HEK293T (cell line): Measurements from ENCODE around the gene SPARC.

Experiments
- CTCF ChIA-PET: fragments of 350-600 bp; formaldehyde crosslinking; extraction: SDS; loops from one replicate; lab custom pipeline; 2021; ENCODE audit warnings: antibody characterized with exemption, inconsistent platforms; lab: Yijun Ruan, JAX
- POLR2A ChIA-PET: fragments of 350-600 bp; formaldehyde crosslinking; extraction: SDS; loops from one replicate; lab custom pipeline; 2020; ENCODE audit warnings: antibody characterized with exemption, inconsistent platforms; lab: Yijun Ruan, JAX
- DNase-seq: peaks from one replicate; pipeline ENCODE4 v3.0.0; 2012; ENCODE audit warnings: mixed read lengths; ENCODE audit errors: extremely low spot score
- ARNT ChIP-seq: fragments of 450-650 bp; IDR thresholded peaks from 2 replicates; pipeline ENCODE4 v1.6.1; 2017; ENCODE audit warnings: mild to moderate bottlenecking
- BHLHE40 ChIP-seq: fragments of 450-650 bp; IDR thresholded peaks from 2 replicates; pipeline ENCODE4 v1.6.1; 2016; ENCODE audit warnings: mild to moderate bottlenecking, moderate library complexity, borderline replicate concordance
- CTBP1 ChIP-seq: fragments of 450-650 bp; IDR thresholded peaks from 2 replicates; pipeline ENCODE4 v1.6.1; 2016; ENCODE audit warnings: borderline replicate concordance
- ELF4 ChIP-seq: fragments of 450-650 bp; IDR thresholded peaks from 2 replicates; pipeline ENCODE4 v1.6.1; 2017; ENCODE audit warnings: antibody characterized with exemption
- FOXA1 ChIP-seq: fragments of 450-650 bp; IDR thresholded peaks from 2 replicates; pipeline ENCODE4 v1.6.1; 2016; ENCODE audit warnings: mild to moderate bottlenecking
- FOXK2 ChIP-seq: fragments of 450-650 bp; IDR thresholded peaks from 2 replicates; pipeline ENCODE4 v1.6.1; 2016; ENCODE audit warnings: mild to moderate bottlenecking
- FOXM1 ChIP-seq: fragments of 450-650 bp; IDR thresholded peaks from 2 replicates; pipeline ENCODE4 v1.6.1; 2017; ENCODE audit warnings: mild to moderate bottlenecking, borderline replicate concordance
- HDGF ChIP-seq: fragments of 450-650 bp; IDR thresholded peaks from 2 replicates; pipeline ENCODE4 v1.6.1; 2017; ENCODE audit warnings: antibody characterized with exemption, borderline replicate concordance
- L3MBTL2 ChIP-seq: fragments of 450-650 bp; conservative IDR thresholded peaks from 2 replicates; pipeline ENCODE4 v1.6.1; 2016; ENCODE audit warnings: mild to moderate bottlenecking
- LEF1 ChIP-seq: fragments of 450-650 bp; IDR thresholded peaks from 2 replicates; pipeline ENCODE4 v1.6.1; 2017; ENCODE audit warnings: mild to moderate bottlenecking, borderline replicate concordance
- NFRKB ChIP-seq: fragments of 450-650 bp; IDR thresholded peaks from 2 replicates; pipeline ENCODE4 v1.6.1; 2016; ENCODE audit warnings: mild to moderate bottlenecking, moderate library complexity
- SP1 ChIP-seq: fragments of 450-650 bp; IDR thresholded peaks from 2 replicates; pipeline ENCODE4 v1.6.1; 2017
- SUZ12 ChIP-seq: fragments of 450-650 bp; IDR thresholded peaks from 2 replicates; pipeline ENCODE4 v1.6.1; 2016; ENCODE audit warnings: mild to moderate bottlenecking
- TARDBP ChIP-seq: fragments of 450-650 bp; IDR thresholded peaks from 2 replicates; pipeline ENCODE4 v1.6.1; 2016
- ZNF384 ChIP-seq: fragments of 450-650 bp; IDR thresholded peaks from 2 replicates; pipeline ENCODE4 v1.6.1; 2016
- TF ChIP-seq, protein P1 (sequence below): fragments of 450-650 bp; IDR thresholded peaks from 2 replicates; pipeline ENCODE4 v1.6.1; 2016

Gene SPARC

DNA sequence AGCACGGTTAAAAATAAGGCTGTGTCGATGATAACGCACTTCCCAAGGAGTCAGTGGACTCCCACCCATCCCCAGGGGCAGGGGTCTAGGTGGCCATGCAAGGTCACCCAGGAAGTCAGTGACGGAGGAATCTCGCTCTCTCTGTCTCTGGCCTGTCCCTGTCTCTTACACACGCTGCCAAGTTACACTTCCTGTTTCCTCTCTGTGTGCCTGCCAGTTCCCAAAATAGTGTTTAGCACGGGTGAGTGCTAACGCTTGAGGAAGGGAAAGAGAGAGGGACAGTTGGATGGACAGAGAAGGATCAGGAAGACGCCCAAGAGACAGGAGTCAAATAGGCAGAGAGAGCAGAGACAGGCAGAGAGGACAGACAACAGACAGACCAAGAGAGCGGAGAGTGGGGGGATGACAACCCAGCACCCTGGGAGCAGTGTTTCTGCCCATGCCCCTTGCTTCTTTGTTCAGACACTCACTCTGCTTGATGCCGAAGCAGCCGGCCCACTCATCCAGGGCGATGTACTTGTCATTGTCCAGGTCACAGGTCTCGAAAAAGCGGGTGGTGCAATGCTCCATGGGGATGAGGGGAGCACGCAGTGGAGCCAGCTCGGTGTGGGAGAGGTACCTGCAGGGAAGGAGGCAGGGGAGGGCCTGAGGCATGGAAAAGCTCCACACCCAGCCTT, 23.0 kb downstream of the SPARC start:
- DNase-seq = no peak
- ChIA-PET CTCF (no interaction called here), POLR2A (no interaction called here)
- TF ChIP-seq CTBP1 (no peak), FOXK2 (no peak), BHLHE40 (no peak), ELF4 (no peak), FOXA1 (no peak), NFRKB (no peak), LEF1 (no peak), ZNF384 (no peak), SUZ12 (no peak), ARNT (no peak), FOXM1 (no peak), SP1 (no peak), L3MBTL2 (no peak), HDGF (no peak), TARDBP (no peak)
- TF ChIP-seq, protein P1, sequence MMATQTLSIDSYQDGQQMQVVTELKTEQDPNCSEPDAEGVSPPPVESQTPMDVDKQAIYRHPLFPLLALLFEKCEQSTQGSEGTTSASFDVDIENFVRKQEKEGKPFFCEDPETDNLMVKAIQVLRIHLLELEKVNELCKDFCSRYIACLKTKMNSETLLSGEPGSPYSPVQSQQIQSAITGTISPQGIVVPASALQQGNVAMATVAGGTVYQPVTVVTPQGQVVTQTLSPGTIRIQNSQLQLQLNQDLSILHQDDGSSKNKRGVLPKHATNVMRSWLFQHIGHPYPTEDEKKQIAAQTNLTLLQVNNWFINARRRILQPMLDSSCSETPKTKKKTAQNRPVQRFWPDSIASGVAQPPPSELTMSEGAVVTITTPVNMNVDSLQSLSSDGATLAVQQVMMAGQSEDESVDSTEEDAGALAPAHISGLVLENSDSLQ = no peak

DNA sequence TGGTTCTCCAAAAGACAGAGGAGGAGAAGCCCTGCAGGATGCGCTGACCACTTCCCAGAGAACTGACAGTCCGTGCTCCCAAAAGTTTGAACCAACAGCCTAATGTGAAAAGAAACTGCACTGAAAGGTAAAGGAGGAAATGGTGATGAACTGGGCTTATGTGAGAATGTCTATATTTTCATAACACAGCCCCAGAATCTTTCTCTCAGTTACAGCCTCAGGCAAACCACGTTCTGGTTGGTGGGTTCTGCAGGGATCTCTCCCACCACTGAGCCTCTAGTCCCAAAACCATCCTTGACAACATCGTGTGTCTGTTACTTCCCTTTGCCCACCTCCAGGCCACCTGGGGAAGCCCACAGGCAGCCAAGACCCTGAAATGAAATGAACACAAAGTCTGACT, 23.9 kb downstream of the SPARC start:
- DNase-seq = no peak
- CTCF ChIA-PET = interaction anchor here (2.9 kb wide), 1 partner anchor 79 kb away, joined by 24 read pairs; no protein-coding TSS in a partner anchor
- TF ChIP-seq, protein P1 = no peak
- TF ChIP-seq L3MBTL2 = no peak
- TF ChIP-seq SUZ12 = no peak
- no peak for TF ChIP-seq FOXM1
- TF ChIP-seq LEF1 = no peak
- no peak for TF ChIP-seq SP1
- no peak for TF ChIP-seq BHLHE40
- no peak for TF ChIP-seq ZNF384
- TF ChIP-seq ELF4 = no peak
- POLR2A ChIA-PET = no interaction called here

DNA sequence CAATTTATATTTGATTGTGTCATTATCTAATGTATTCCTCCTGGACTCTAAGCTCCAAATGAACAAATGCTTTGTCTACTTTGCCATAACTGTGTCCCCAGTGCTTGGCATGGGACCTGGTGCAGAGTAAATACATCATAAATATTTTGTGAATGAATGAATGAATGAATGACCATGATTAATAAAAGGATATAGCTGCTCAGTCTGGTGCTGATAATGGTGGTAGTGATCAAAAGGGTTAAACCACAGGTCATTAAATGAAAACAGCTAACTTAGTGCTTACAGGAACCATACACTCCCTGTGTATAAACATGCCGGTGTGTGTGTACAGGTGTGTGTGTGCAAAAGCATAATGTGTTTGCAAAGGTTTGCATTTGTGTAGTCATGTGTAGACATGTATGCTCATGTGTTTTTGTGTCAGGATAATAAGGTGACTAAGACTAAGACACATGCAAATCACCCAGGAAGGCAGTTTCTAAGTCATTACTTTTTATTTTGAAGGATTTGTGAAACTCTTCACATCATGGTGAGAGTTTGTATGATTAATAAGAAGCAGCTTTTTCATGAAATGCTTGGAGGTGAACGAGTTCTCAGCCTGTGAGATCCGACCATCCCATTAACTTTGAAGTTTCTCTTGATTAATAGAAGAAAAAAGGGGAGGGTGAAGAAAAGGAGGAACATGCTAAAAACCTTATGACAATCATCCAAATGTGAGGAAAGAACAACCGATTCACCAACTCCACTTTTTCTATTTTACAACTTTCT, 24.6 kb downstream of the SPARC start:
- no peak for DNase-seq
- ChIA-PET POLR2A (no interaction called here), CTCF (interaction anchor here (1.4 to 2.9 kb wide), 2 partner anchors 76 to 79 kb away, joined by 3 to 24 read pairs; no protein-coding TSS in a partner anchor)
- TF ChIP-seq ARNT = no peak

DNA sequence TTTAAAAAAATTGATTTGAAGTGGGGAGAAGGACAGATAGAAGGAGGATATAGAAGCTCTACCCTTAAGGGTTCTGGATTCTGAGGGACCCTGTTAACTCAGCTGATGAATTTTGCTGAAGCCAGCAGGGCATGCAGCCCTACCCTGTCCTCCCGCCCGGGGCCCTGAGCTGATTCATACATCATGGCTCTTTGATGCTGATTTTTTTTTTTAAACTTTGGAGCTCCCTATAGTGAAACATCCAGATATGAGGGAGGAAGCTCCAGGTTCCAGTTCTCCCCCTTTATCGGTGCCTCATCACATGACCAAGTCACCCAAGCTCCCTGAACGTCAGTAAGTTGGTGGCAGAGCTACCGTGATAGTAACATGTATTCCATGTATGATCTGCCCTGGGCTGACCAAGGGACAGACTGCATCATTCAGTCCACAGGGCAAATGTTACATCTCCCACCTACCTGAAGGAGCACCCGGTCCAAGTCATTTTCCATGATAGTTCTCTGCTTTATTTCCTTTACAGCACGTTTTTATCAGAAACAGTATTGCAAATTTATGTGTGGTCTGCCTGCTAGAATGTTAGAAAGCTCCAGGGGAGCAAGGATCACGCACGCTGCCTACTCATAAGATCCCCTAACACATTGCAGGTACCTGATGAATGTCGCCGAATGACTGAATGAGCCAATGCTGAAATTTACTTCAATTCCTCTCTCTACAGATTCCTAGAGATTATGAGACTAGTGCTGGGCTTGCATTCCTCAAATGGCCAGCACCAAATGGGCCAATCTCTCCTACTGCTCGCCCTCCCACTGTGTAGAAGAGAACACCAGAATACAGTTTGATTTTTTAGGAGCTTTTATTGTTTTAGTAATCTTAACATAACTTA, 25.9 kb downstream of the SPARC start:
- POLR2A ChIA-PET = interaction anchor here (1.3 kb wide), 1 partner anchor 80 kb away, joined by 4 read pairs; no protein-coding TSS in a partner anchor
- DNase-seq = no peak
- TF ChIP-seq, protein P1 = no peak
- TF ChIP-seq HDGF = no peak
- TF ChIP-seq SUZ12 = no peak
- no peak for TF ChIP-seq ELF4
- CTCF ChIA-PET = interaction anchor here (0.6 to 2.9 kb wide), 8 partner anchors 8 to 81 kb away, joined by 3 to 24 read pairs (median 3); no protein-coding TSS in a partner anchor

- CTCF ChIA-PET = interaction anchor here (0.5 to 2.9 kb wide), 23 partner anchors 8 to 393 kb away, joined by 3 to 61 read pairs (median 4); partner anchors contain the start of genes G3BP1 and SLC36A1
- peak; percentile 87 for DNase-seq
- POLR2A ChIA-PET = interaction anchor here (1.1 to 1.5 kb wide), 2 partner anchors 28 to 81 kb away, joined by 5 to 6 read pairs; partner anchors contain the start of gene SPARC
- TF ChIP-seq ARNT (no peak), ZNF384 (no peak), CTBP1 (no peak), LEF1 (no peak), SUZ12 (no peak), TARDBP (no peak), FOXM1 (no peak), FOXA1 (no peak), L3MBTL2 (no peak), SP1 (no peak), BHLHE40 (no peak), FOXK2 (no peak), ELF4 (no peak), HDGF (no peak)
- TF ChIP-seq, protein P1 = no peak
Measured at GRCh38 chr5:151659001-151659754, 27.5 kb downstream of the SPARC start.
